HepG2 (cell line): ENCODE data around the gene PLD4. TPM values are rescaled to one million over a fixed set of nuclear protein-coding genes. Genes with fewer than 3 reads are reported as not detected.

ENCODE experiments used
- ATAC-seq: fragments of 200-7000 bp; cut with Tn5 transposase; 3 replicates; pipeline ENCODE4 v1.9.1; 2020; ENCODE audit warnings: mild to moderate bottlenecking, moderate library complexity
- BruUV-seq: library from RNA; stranded (reverse); fragments of 400-500 nt; replicated peaks from 2 replicates; lab custom pipeline; 2021; lab: Mats Ljungman, UMichigan
- CTCF ChIA-PET: fragments of 300-600 bp; formaldehyde crosslinking; extraction: SDS; loops from one replicate; lab custom pipeline; 2021; ENCODE audit warnings: low total read pairs, inconsistent platforms, low intra/inter-chr PET ratio; lab: Yijun Ruan, JAX
- POLR2A ChIA-PET: fragments of 350-600 bp; sonication (Branson Sonifier 250); formaldehyde crosslinking; loops from one replicate; lab custom pipeline; 2020; ENCODE audit warnings: antibody characterized with exemption, inconsistent platforms; lab: Yijun Ruan, JAX
- DNase-seq: peaks from one replicate; pipeline ENCODE4 v3.0.0-alpha.2; 2015; ENCODE audit warnings: low spot score
- FAIRE-seq: peaks from 3 replicates; lab custom pipeline; 2011; peaks lifted over from hg19 to GRCh38; lab: Jason Lieb, UNC
- H2AFZ ChIP-seq: one replicate; pipeline ENCODE4 v1.6.1; 2011; ENCODE audit warnings: low read length, inconsistent platforms
- H3K27ac ChIP-seq: fragments of 300-600 bp; 3 replicates; pipeline ENCODE4 v1.8.0; 2011; ENCODE audit warnings: mixed run types, mild to moderate bottlenecking, mixed read lengths, low read length, inconsistent platforms; ENCODE audit not compliant: insufficient read depth; ENCODE audit errors: extremely low read length
- H3K27me3 ChIP-seq, 2 experiments: fragments of 200-600 bp in 1 of 2; 2 replicates in 1 of 2; 3 replicates in 1 of 2; pipeline versions ENCODE4 v1.6.0 to v1.8.0; 2011; ENCODE audit warnings: low read length in 2 of 2, mild to moderate bottlenecking in 2 of 2, moderate library complexity in 2 of 2, inconsistent platforms in 1 of 2; ENCODE audit not compliant: insufficient read depth in 2 of 2, control insufficient read depth in 1 of 2
- H3K36me3 ChIP-seq, 2 experiments: fragments of 200-600 bp in 1 of 2; replicated peaks in 1 of 2; 2 replicates in 1 of 2; 3 replicates in 1 of 2; pipeline versions ENCODE4 v1.5.1 to v1.8.0; 2011; ENCODE audit warnings: low read length in 2 of 2, inconsistent platforms in 1 of 2; ENCODE audit not compliant: insufficient read depth in 2 of 2, control insufficient read depth in 1 of 2
- H3K4me1 ChIP-seq: 2 replicates; pipeline ENCODE4 v1.5.1; 2012; ENCODE audit warnings: low read length, inconsistent platforms; ENCODE audit not compliant: insufficient read depth
- H3K4me2 ChIP-seq: 2 replicates; pipeline ENCODE4 v1.6.0; 2011; ENCODE audit warnings: low read depth, low read length, inconsistent platforms
- H3K4me3 ChIP-seq, 3 experiments: fragments of 200-600 bp in 1 of 3; sonication (generic), shearing (Covaris generic) in 1 of 3; replicated peaks in 1 of 3; 2 replicates each; pipeline ENCODE4 v1.5.1; 2011 to 2016; ENCODE audit warnings: low read length in 3 of 3, inconsistent platforms in 2 of 3, low read depth in 2 of 3, mild to moderate bottlenecking in 2 of 3, control low read depth in 1 of 3, mixed read lengths in 1 of 3; ENCODE audit not compliant: insufficient read depth in 1 of 3
- H3K79me2 ChIP-seq: one replicate; pipeline ENCODE4 v1.6.1; 2011; ENCODE audit warnings: low read length, inconsistent platforms; ENCODE audit not compliant: insufficient read depth
- H3K9ac ChIP-seq: 2 replicates; pipeline ENCODE4 v1.6.0; 2011; ENCODE audit warnings: mild to moderate bottlenecking, low read depth, low read length, inconsistent platforms; ENCODE audit not compliant: insufficient read depth
- H3K9me3 ChIP-seq: 2 replicates; pipeline ENCODE4 v1.5.1; 2012; ENCODE audit warnings: mild to moderate bottlenecking, low read length
- H4K20me1 ChIP-seq: 2 replicates; pipeline ENCODE4 v1.6.0; 2011; ENCODE audit warnings: inconsistent platforms, mild to moderate bottlenecking, low read length, moderate library complexity; ENCODE audit not compliant: insufficient read depth
- CBX1 ChIP-seq: IDR thresholded peaks from one replicate; pipeline ENCODE4 v1.6.1; 2016; ENCODE audit warnings: antibody characterized with exemption, low read depth
- CC2D1A ChIP-seq: sonication (generic); formaldehyde crosslinking; IDR thresholded peaks from 2 replicates; pipeline ENCODE4 v1.8.1; 2023; ENCODE audit warnings: mild to moderate bottlenecking, missing genetic modification reagents
- RCOR2 ChIP-seq: IDR thresholded peaks from 2 replicates; pipeline ENCODE4 v1.6.1; 2016; ENCODE audit warnings: missing biosample characterization, missing genetic modification reagents
- SOX5 ChIP-seq: IDR thresholded peaks from 2 replicates; pipeline ENCODE4 v1.6.1; 2016; ENCODE audit warnings: borderline replicate concordance
- TMF1 ChIP-seq: sonication (generic); formaldehyde crosslinking; IDR thresholded peaks from 2 replicates; pipeline ENCODE4 v1.8.1; 2022; ENCODE audit warnings: low read depth, missing genetic modification reagents
- TSC22D2 ChIP-seq: sonication (generic); formaldehyde crosslinking; IDR thresholded peaks from 2 replicates; pipeline ENCODE4 v1.5.1; 2020; ENCODE audit warnings: missing genetic modification reagents, mild to moderate bottlenecking, borderline replicate concordance
- YEATS4 ChIP-seq: sonication (generic); formaldehyde crosslinking; IDR thresholded peaks from 2 replicates; pipeline ENCODE4 v1.4.0; 2020; ENCODE audit warnings: missing genetic modification reagents, borderline replicate concordance
- WGBS: methylation state at CpG from one replicate; pipeline ENCODE4 v1.1.6; 2017; ENCODE audit warnings: low lambda C conversion rate; 5-methylcytosine and 5-hydroxymethylcytosine counted together
- in situ Hi-C: cut with HindIII; loops from 2 replicates; pipeline ENCODE4 v1.10.0; 2017; ENCODE audit warnings: low pct_unique_long_range_greater_than_20kb; ENCODE audit not compliant: extremely low pct_ligation_motif_present
- intact Hi-C: fragments of 100-400 bp; cut with micrococcal nuclease; formaldehyde crosslinking; loops from one replicate; pipeline ENCODE4 v1.10.0; 2022; ENCODE audit not compliant: unreplicated experiment
- polyA plus RNA-seq, 8 experiments: library from polyadenylated mRNA; depleted of rRNA in 3 of 8; stranded (reverse) in 7 of 8; unstranded in 1 of 8; fragments of >200 nt; fragmentation: Illumina TruSeq in 4 of 8; extraction: Trizol in 4 of 8; gene quantifications; 2 replicates each; pipeline versions ENCODE4 v1.2.1 to v1.2.3, GENCODE V29; 2011 to 2016; ENCODE audit warnings: low read depth in 4 of 8, missing spikeins in 1 of 8, mixed read lengths in 1 of 8; ENCODE audit not compliant: insufficient read depth in 1 of 8
- total RNA-seq, 5 experiments: library from RNA; depleted of rRNA; stranded (reverse); fragments of >200 nt; fragmentation: Illumina TruSeq; extraction: Trizol; gene quantifications; 2 replicates each; pipeline ENCODE4 v1.2.3, GENCODE V29; 2016; ENCODE audit warnings: low read depth in 1 of 5
- TF ChIP-seq, protein P1 (sequence below): sonication (generic); formaldehyde crosslinking; IDR thresholded peaks from 2 replicates; pipeline ENCODE4 v1.5.0; 2020; ENCODE audit warnings: mild to moderate bottlenecking, missing genetic modification reagents, moderate library complexity
- TF ChIP-seq, protein P2 (sequence below): sonication (generic); formaldehyde crosslinking; IDR thresholded peaks from 2 replicates; pipeline ENCODE4 v1.8.1; 2022; ENCODE audit warnings: low read depth, mild to moderate bottlenecking, missing genetic modification reagents

The PLD4 gene
- total and polyA plus RNA-seq, 2 of the 13 experiments (the other 11 are each of a cell fraction or from before 2014, with no cell fraction given), result not detected

GRCh38 chr14:104939666-104940410 is 15.2 kb downstream of the PLD4 start (continued):
- no peak for TF ChIP-seq CC2D1A (CRISPR knock-in tag)

GRCh38 chr14:104940526-104941150 is 16.0 kb downstream of the PLD4 start:
- Histone ChIP-seq H4K20me1 (no peaks in the 10 kb centered on the region), H3K27ac (no peak overlapping the region), H3K36me3 (no peaks in the 10 kb centered on the region), H3K9me3 (no peaks in the 10 kb centered on the region), H3K79me2 (no peaks in the 10 kb centered on the region), H3K27me3 (peaks cover 5 to 77% of the 10 kb centered on the region in 2 experiments; a peak in 4 of 5 replicates), H3K4me3 (no peak overlapping the region), H2AFZ (no peak overlapping the region), H3K4me2 (no peak overlapping the region), H3K4me1 (no peaks in the 10 kb centered on the region), H3K9ac (no peak overlapping the region)
- intact Hi-C loops, result no loop called here
- no TSS peak for BruUV-seq
- WGBS, result 4% methylated on average over 3 of the region's 3 CpGs
- peak; percentile 66 for ATAC-seq
- CTCF ChIA-PET, result no interaction called here
- no peak for FAIRE-seq
- DNase-seq, result no peak
- TF ChIP-seq, protein P1, sequence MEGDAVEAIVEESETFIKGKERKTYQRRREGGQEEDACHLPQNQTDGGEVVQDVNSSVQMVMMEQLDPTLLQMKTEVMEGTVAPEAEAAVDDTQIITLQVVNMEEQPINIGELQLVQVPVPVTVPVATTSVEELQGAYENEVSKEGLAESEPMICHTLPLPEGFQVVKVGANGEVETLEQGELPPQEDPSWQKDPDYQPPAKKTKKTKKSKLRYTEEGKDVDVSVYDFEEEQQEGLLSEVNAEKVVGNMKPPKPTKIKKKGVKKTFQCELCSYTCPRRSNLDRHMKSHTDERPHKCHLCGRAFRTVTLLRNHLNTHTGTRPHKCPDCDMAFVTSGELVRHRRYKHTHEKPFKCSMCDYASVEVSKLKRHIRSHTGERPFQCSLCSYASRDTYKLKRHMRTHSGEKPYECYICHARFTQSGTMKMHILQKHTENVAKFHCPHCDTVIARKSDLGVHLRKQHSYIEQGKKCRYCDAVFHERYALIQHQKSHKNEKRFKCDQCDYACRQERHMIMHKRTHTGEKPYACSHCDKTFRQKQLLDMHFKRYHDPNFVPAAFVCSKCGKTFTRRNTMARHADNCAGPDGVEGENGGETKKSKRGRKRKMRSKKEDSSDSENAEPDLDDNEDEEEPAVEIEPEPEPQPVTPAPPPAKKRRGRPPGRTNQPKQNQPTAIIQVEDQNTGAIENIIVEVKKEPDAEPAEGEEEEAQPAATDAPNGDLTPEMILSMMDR (CRISPR knock-in tag), result peak; percentile 40
- TF ChIP-seq CBX1, result no peak
- no peak for TF ChIP-seq TMF1 (CRISPR knock-in tag)
- TF ChIP-seq, protein P2, sequence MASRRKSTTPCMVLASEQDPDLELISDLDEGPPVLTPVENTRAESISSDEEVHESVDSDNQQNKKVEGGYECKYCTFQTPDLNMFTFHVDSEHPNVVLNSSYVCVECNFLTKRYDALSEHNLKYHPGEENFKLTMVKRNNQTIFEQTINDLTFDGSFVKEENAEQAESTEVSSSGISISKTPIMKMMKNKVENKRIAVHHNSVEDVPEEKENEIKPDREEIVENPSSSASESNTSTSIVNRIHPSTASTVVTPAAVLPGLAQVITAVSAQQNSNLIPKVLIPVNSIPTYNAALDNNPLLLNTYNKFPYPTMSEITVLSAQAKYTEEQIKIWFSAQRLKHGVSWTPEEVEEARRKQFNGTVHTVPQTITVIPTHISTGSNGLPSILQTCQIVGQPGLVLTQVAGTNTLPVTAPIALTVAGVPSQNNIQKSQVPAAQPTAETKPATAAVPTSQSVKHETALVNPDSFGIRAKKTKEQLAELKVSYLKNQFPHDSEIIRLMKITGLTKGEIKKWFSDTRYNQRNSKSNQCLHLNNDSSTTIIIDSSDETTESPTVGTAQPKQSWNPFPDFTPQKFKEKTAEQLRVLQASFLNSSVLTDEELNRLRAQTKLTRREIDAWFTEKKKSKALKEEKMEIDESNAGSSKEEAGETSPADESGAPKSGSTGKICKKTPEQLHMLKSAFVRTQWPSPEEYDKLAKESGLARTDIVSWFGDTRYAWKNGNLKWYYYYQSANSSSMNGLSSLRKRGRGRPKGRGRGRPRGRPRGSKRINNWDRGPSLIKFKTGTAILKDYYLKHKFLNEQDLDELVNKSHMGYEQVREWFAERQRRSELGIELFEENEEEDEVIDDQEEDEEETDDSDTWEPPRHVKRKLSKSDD (CRISPR knock-in tag), result no peak
- no peak for TF ChIP-seq RCOR2 (CRISPR knock-in tag)
- TF ChIP-seq SOX5 (CRISPR knock-in tag), result no peak
- TF ChIP-seq YEATS4, result no peak
- TF ChIP-seq TSC22D2, result no peak
- in situ Hi-C loops, result no loop called here
- POLR2A ChIA-PET, result no interaction called here
